Amygdala (tissue), 56 donors: ENCODE measurements around the gene MREG.
"Not testable (repeated sequence)": the region's sequence is repeated elsewhere in the genome, so short reads cannot be mapped to it uniquely, and the experiment has no call there.

Source experiments
- DNase-seq, 56 donors: peaks; one replicate each; lab custom pipeline; 2025; lab: John Stamatoyannopoulos, UW

MREG gene

DNA sequence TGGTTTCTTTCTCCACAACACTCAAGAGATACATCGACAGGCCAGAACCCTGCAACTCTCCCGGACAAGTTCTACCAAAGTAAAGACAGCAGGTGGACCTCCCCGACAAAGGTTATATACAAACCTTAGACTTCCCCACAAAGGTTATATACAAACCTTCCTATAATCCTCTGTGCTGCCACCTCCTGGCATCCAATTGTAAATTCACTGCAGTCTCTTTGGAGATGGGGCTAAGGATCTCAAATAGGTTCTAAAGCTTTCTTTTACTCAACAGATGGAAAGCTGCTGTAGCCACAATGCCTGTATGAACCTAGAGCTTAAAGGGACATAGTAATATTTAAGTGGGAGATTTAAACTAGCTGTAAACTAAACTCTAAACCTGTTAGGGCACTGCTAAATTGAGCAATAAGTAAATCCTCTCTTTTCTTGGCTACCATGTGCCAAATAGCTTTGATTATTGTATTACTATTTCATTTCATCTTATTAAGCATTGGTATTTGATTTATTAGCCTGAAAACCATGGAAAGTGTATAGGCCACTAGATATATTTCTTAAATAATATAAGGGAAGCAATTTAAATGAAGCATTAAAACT lies 9.8 kb upstream of the MREG start:
- DNase-seq, result peak in 4 of 56 donors; percentile 4 to 14 (median 9)

- DNase-seq, result no peak
These were observed 8.6 kb upstream of the MREG start for GRCh38 chr2:216021768-216022565.

- DNase-seq, result no peak
These were observed 5.4 kb upstream of the MREG start for GRCh38 chr2:216018709-216019108.

DNA sequence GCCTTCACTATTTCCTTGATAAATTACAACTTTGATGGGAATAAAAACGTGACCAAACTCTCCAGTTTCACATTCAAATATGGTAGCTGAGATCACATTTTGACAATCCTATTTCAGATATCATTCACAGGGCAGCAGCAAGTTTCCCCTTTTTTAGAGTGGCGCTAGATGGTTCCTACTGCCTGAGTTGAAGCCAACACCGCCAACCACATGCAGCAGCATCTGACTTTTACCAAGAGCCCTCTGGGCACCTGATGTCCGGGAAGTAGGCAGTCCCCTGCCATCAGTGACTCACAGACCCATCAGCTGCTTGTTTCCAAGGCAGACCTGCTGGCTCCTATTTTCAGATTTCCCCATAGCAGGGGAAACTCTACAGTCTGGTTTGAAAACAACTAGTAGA lies 4.0 kb upstream of the MREG start:
- no peak for DNase-seq

GRCh38 chr2:216016581-216016980 lies 3.2 kb upstream of the MREG start:
- no peak for DNase-seq

GRCh38 chr2:216015722-216016464 lies 2.5 kb upstream of the MREG start:
- no peak for DNase-seq

DNA sequence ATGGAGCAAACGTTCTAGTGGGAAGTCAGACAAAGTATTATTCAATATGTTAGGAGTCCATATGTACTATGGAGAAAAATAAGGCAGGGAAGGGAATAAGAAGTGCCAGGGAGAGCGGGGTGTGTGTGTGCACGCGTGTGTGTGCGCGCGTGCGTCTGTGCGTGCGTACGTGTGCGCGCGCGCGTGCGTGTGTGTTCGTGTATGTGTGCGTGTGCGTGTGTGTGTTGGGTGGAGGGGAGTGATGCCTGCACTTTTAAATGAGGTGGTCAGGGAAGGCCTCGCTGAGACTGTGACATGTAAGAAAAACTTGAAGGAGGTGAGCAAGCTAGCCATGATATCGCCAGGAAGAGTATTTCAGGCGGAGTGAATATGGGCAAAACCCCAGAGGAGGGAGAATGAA lies 1.6 kb upstream of the MREG start:
- no peak for DNase-seq

- no peak for DNase-seq
These were observed 655 bp upstream of the MREG start for GRCh38 chr2:216014006-216014405.

DNA sequence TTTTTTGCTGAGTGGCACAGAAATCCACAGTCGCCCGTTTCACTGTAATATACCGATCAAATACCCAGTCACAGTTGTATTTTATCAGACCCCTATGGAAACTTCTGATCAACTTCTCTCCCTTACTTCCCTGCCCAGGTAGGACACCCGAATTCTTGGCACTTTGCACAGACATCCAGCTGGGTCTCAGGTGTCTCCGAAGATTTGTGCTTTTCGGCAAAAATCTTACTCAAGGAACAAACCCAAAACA lies 596 bp downstream of the MREG start:
- no peak for DNase-seq

DNA sequence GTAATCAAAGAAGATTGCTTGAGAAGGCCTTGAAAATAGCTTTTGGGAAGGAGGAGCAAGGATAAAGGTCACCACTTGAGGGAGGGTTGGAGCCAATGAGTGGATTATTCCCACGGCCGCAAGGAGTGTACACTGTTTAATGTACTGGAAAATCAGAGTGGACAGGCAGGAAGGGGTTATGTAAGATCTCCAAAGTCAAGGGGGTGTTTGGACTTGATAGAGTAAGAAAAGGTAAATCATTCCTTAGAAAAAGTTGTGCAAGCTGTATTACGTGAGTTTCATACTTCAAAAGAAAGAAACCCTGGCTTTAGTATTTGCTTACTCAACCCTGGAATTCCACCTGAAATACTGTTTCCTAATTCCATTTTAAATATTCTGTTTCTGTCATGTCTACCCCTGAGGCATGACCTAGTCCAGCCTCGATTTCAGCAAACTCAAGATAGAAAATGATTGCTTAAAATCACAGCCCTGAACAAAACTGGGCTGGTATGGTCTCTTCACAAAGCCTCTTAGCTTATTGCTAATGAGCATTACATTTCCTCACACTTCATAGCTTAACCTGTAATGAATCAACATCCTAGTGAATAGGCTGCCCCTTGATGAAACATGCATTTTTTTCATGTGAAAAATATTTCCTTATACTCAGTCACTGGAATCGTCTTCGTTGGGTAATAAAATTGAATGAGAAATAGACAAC lies 1.1 kb downstream of the MREG start:
- no peak for DNase-seq

- DNase-seq, result not testable (repeated sequence)
These were observed 4.1 kb downstream of the MREG start for GRCh38 chr2:216009215-216009614.

DNA sequence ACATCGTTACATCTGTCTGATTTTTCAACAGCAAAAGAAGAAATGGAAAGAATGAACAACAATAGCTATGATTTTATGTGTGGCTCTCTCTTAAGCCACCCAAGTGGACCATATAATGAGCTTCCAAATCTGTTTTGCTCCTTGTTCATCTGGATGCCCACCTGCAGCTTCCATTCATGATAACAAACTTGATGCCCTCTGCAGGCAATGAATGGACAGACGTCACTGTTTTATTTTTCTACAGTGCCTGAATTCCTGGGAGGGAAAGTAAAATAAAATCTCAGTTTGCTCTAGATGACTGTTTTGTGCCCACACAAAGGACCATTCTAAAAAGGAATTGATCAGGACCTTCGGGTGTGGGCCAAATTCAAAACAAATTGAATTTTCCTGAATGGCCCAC lies 5.0 kb downstream of the MREG start:
- DNase-seq, result no peak

DNA sequence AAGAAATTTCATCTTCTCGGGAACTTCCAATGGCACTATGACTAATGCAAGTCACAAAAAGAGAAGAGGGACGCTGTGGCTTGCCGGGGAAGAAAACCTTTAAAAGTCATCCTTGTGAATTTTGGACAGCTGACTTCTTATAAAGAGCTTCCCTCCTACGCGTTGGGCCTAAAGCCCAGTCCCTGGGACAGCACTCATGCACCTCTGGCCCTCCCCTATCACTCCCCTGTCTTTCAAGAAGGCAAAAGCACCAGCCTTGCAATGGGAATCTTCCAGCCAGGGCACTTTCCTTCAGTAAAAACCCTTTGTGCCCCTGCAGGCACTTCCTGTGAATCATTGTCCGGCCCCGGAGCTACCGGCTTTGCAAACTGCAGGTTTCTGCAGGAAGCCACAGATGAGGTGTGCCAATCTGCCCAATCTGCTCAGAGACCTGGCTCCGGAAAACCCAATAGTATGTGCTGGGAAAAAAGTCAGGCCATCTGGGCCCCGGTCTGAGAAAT lies 7.1 kb downstream of the MREG start:
- DNase-seq, result peak in 1 of 56 donors; percentile 6

GRCh38 chr2:216004697-216005283 lies 8.6 kb downstream of the MREG start:
- DNase-seq, result peak in 1 of 56 donors; percentile 5

DNA sequence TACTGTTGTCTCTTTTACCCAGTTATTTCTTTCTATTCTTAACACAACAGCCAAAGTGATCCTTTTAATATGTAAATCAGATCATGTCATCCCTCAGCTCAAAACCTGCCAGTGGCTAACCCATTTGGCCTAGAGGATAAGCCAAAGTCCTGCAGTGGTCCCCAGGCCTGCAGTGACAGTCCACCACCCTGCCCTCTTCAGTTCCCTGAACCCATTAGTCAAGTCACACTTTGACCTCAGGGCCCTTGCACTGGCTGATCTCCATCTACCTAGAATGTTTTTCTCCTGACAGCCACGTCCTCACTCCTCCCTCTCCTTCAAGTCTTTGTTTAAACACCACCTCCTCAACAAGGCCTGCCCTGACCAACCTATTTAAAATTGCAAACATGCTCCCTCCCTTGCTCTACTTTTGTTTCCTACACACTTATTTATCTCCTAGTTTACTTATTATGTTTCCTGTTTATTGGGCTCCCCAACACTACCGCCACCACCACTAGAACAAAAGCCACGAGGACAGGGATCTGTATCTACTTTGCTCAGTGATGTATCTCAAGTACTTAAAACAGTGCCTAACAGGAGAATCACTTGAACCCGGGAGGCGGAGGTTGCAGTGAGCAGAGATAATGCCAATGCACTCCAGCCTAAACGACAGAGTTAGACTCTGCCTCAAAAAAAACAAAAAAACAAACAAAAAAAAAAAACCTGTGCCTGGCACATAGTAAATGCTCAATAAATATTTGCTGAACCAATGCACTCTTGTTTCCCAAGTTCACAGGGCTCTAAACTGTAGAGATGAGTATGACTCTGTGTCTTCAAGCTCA lies 9.3 kb downstream of the MREG start:
- no peak for DNase-seq

- DNase-seq, result no peak
These were observed 10.7 kb downstream of the MREG start for GRCh38 chr2:216002693-216003092.

GRCh38 chr2:216002101-216002678 lies 11.2 kb downstream of the MREG start:
- no peak for DNase-seq

GRCh38 chr2:216001216-216002100 lies 11.9 kb downstream of the MREG start:
- DNase-seq, result no peak
